HEK293 (cell line): ENCODE measurements around the gene PLEKHJ1.

ENCODE experiments used
- CTCF ChIA-PET: fragments of 350-600 bp; formaldehyde crosslinking; extraction: SDS; loops from one replicate; lab custom pipeline; 2021; ENCODE audit warnings: antibody characterized with exemption; lab: Yijun Ruan, JAX
- POLR2A ChIA-PET: fragments of 300-600 bp; formaldehyde crosslinking; extraction: SDS; loops from one replicate; lab custom pipeline; 2020; ENCODE audit warnings: antibody characterized with exemption, inconsistent platforms; lab: Yijun Ruan, JAX
- H3K27ac ChIP-seq: fragments of 200-500 bp; sonication (Bioruptor generic); 2 replicates; pipeline ENCODE4 v1.5.1; 2014; ENCODE audit warnings: low read depth, low read length, control low read depth, inconsistent platforms; ENCODE audit errors: extremely low read depth
- H3K36me3 ChIP-seq, 2 experiments: fragments of 200-500 bp in 1 of 2; sonication (Bioruptor generic) in 1 of 2; 1 replicate in 1 of 2; 2 replicates in 1 of 2; pipeline ENCODE4 v1.5.1; 2014 to 2017; ENCODE audit warnings: inconsistent platforms in 2 of 2, low read length in 2 of 2; ENCODE audit not compliant: control insufficient read depth in 2 of 2, insufficient read depth in 1 of 2
- H3K4me1 ChIP-seq: fragments of 200-500 bp; sonication (Bioruptor generic); 2 replicates; pipeline ENCODE4 v1.5.1; 2014; ENCODE audit warnings: mild to moderate bottlenecking, low read length, inconsistent platforms; ENCODE audit not compliant: control insufficient read depth, insufficient read depth
- H3K4me3 ChIP-seq: 2 replicates; pipeline ENCODE4 v1.5.1; 2011; ENCODE audit warnings: low read depth, mild to moderate bottlenecking, control low read depth, low read length, moderate library complexity
- H3K9me3 ChIP-seq: fragments of 200-500 bp; sonication (Bioruptor generic); 2 replicates; pipeline ENCODE4 v1.5.1; 2014; ENCODE audit warnings: low read depth, low read length, inconsistent platforms; ENCODE audit not compliant: control insufficient read depth, insufficient read depth
- BCL6B ChIP-seq: fragments of 450-650 bp; formaldehyde crosslinking; IDR thresholded peaks from 2 replicates; pipeline ENCODE4 v1.5.1; 2017; ENCODE audit warnings: missing biosample characterization, missing genetic modification characterization
- GFI1B ChIP-seq: fragments of 450-650 bp; formaldehyde crosslinking; IDR thresholded peaks from 2 replicates; pipeline ENCODE4 v1.5.1; 2016; ENCODE audit warnings: missing biosample characterization, missing genetic modification characterization
- GLIS2 ChIP-seq: fragments of 450-650 bp; formaldehyde crosslinking; IDR thresholded peaks from 2 replicates; pipeline ENCODE4 v1.5.1; 2016; ENCODE audit warnings: missing biosample characterization, missing genetic modification characterization
- KLF16 ChIP-seq: fragments of 450-650 bp; formaldehyde crosslinking; IDR thresholded peaks from 2 replicates; pipeline ENCODE4 v1.5.1; 2017; ENCODE audit warnings: missing biosample characterization, missing genetic modification characterization
- KLF7 ChIP-seq: fragments of 450-650 bp; formaldehyde crosslinking; IDR thresholded peaks from 2 replicates; pipeline ENCODE4 v1.5.1; 2016; ENCODE audit warnings: missing biosample characterization, missing genetic modification characterization, borderline replicate concordance
- KLF9 ChIP-seq: fragments of 450-650 bp; formaldehyde crosslinking; IDR thresholded peaks from 2 replicates; pipeline ENCODE4 v1.5.1; 2016; ENCODE audit warnings: missing biosample characterization, missing genetic modification characterization, low read depth
- MYNN ChIP-seq: fragments of 450-650 bp; formaldehyde crosslinking; IDR thresholded peaks from 2 replicates; pipeline ENCODE4 v1.5.1; 2016; ENCODE audit warnings: missing biosample characterization, missing genetic modification characterization, borderline replicate concordance
- REST ChIP-seq: fragments of 450-650 bp; formaldehyde crosslinking; IDR thresholded peaks from 2 replicates; pipeline ENCODE4 v1.5.1; 2016; ENCODE audit warnings: missing biosample characterization, missing genetic modification characterization
- SCRT1 ChIP-seq: fragments of 450-650 bp; formaldehyde crosslinking; IDR thresholded peaks from 2 replicates; pipeline ENCODE4 v1.5.1; 2016; ENCODE audit warnings: missing biosample characterization, missing genetic modification characterization, borderline replicate concordance
- ZBTB21 ChIP-seq: fragments of 450-650 bp; formaldehyde crosslinking; IDR thresholded peaks from 2 replicates; pipeline ENCODE4 v1.5.1; 2017; ENCODE audit warnings: missing biosample characterization, missing genetic modification characterization
- ZNF10 ChIP-seq: fragments of 450-650 bp; formaldehyde crosslinking; IDR thresholded peaks from 2 replicates; pipeline ENCODE4 v1.5.1; 2017; ENCODE audit warnings: missing biosample characterization, missing genetic modification characterization
- ZNF148 ChIP-seq: fragments of 450-650 bp; formaldehyde crosslinking; IDR thresholded peaks from 2 replicates; pipeline ENCODE4 v1.5.0; 2017; ENCODE audit warnings: missing biosample characterization, missing genetic modification characterization, borderline replicate concordance
- ZNF266 ChIP-seq: fragments of 450-650 bp; formaldehyde crosslinking; IDR thresholded peaks from 2 replicates; pipeline ENCODE4 v1.5.1; 2016; ENCODE audit warnings: missing biosample characterization, missing genetic modification characterization, low read depth
- ZNF501 ChIP-seq: fragments of 450-650 bp; formaldehyde crosslinking; IDR thresholded peaks from 2 replicates; pipeline ENCODE4 v1.5.1; 2016; ENCODE audit warnings: missing biosample characterization, missing genetic modification characterization
- ZNF561 ChIP-seq: fragments of 450-650 bp; IDR thresholded peaks from 2 replicates; pipeline ENCODE4 v1.5.1; 2018; ENCODE audit warnings: missing biosample characterization, missing genetic modification characterization, borderline replicate concordance
- ZNF629 ChIP-seq: fragments of 450-650 bp; formaldehyde crosslinking; IDR thresholded peaks from 2 replicates; pipeline ENCODE4 v1.5.1; 2017; ENCODE audit warnings: missing biosample characterization, missing genetic modification characterization
- ZNF645 ChIP-seq: fragments of 450-650 bp; formaldehyde crosslinking; IDR thresholded peaks from 2 replicates; pipeline ENCODE4; 2016; ENCODE audit warnings: missing biosample characterization, missing genetic modification characterization
- TF ChIP-seq, protein P1 (sequence below): fragments of 450-650 bp; formaldehyde crosslinking; IDR thresholded peaks from 2 replicates; pipeline ENCODE4 v1.5.1; 2016; ENCODE audit warnings: missing biosample characterization, missing genetic modification characterization

Gene PLEKHJ1

DNA sequence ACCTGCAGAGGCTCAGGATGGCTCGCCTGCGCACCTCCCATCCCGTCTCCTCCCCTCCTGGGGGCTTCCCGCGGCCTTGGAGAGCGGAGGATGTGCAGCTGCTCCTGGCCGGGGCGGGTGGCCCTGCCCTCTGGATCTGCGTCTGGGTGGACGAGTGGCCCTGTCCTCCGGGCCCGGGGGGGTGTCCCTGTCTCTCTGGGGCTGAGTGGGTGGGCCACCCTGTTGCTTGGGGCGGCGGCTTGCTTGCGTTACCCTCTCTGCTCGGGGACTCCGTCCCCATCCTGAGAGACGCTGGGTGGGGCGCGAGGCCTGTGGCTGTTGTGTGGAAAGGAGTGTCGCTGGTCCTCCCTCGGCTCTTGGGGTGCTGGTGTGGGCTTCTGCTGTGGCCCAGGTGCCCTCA, 37.8 kb downstream of the PLEKHJ1 start (continued):
- TF ChIP-seq REST (no peak), ZNF148 (tag by site-specific recombination) (no peak), SCRT1 (tag by site-specific recombination) (no peak), ZNF645 (tag by site-specific recombination) (no peak), ZNF10 (tag by site-specific recombination) (no peak), KLF16 (tag by site-specific recombination) (no peak), ZBTB21 (tag by site-specific recombination) (no peak), ZNF501 (tag by site-specific recombination) (no peak)

- Histone ChIP-seq H3K4me3 (no peak overlapping the region), H3K9me3 (no peaks in the 10 kb centered on the region), H3K36me3 (peaks cover 4 to 51% of the 10 kb centered on the region in 2 experiments; a peak in 2 of 3 replicates), H3K27ac (no peak overlapping the region), H3K4me1 (no peaks in the 10 kb centered on the region)
- ChIA-PET CTCF (interaction anchor here (0.7 kb wide), 1 partner anchor 84 kb away, joined by 3 read pairs; no protein-coding TSS in a partner anchor), POLR2A (no interaction called here)
- TF ChIP-seq MYNN = no peak
- TF ChIP-seq KLF7 (tag by site-specific recombination) = no peak
- TF ChIP-seq GLIS2 (tag by site-specific recombination) = no peak
- no peak for TF ChIP-seq BCL6B (tag by site-specific recombination)
- TF ChIP-seq ZNF561 = no peak
- TF ChIP-seq, protein P1, sequence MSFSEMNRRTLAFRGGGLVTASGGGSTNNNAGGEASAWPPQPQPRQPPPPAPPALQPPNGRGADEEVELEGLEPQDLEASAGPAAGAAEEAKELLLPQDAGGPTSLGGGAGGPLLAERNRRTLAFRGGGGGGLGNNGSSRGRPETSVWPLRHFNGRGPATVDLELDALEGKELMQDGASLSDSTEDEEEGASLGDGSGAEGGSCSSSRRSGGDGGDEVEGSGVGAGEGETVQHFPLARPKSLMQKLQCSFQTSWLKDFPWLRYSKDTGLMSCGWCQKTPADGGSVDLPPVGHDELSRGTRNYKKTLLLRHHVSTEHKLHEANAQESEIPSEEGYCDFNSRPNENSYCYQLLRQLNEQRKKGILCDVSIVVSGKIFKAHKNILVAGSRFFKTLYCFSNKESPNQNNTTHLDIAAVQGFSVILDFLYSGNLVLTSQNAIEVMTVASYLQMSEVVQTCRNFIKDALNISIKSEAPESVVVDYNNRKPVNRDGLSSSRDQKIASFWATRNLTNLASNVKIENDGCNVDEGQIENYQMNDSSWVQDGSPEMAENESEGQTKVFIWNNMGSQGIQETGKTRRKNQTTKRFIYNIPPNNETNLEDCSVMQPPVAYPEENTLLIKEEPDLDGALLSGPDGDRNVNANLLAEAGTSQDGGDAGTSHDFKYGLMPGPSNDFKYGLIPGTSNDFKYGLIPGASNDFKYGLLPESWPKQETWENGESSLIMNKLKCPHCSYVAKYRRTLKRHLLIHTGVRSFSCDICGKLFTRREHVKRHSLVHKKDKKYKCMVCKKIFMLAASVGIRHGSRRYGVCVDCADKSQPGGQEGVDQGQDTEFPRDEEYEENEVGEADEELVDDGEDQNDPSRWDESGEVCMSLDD (tag by site-specific recombination) = no peak
- TF ChIP-seq KLF9 (tag by site-specific recombination) = no peak
- no peak for TF ChIP-seq ZNF266
- TF ChIP-seq GFI1B (tag by site-specific recombination) = no peak
- TF ChIP-seq ZNF629 (tag by site-specific recombination) = no peak
- TF ChIP-seq, all 188 proteins: peak for 0
Measured at GRCh38 chr19:2197270-2197669, 38.9 kb downstream of the PLEKHJ1 start.
